Liver (tissue), 3 donors: ENCODE results near the gene TAL1.

Experiments used
- CTCF ChIP-seq: fragments of 150-350 bp; IDR thresholded peaks from 2 replicates; pipeline ENCODE4 v1.5.1; 2017; ENCODE audit warnings: improper control_type of control experiment, low read depth, low read length; ENCODE audit not compliant: missing input control
- SP1 ChIP-seq: IDR thresholded peaks from 2 replicates; pipeline ENCODE4 v1.6.1; 2018; ENCODE audit warnings: antibody characterized with exemption, mild to moderate bottlenecking
- TAF1 ChIP-seq: conservative IDR thresholded peaks from 2 replicates; pipeline ENCODE4 v1.6.1; 2016; ENCODE audit warnings: antibody characterized with exemption, mild to moderate bottlenecking
- TF ChIP-seq, protein P1 (sequence below): IDR thresholded peaks from 2 replicates; pipeline ENCODE4 v1.6.1; 2016; ENCODE audit warnings: antibody characterized with exemption, mild to moderate bottlenecking
- donor health status: healthy.
- donor health status: healthy.

DNA sequence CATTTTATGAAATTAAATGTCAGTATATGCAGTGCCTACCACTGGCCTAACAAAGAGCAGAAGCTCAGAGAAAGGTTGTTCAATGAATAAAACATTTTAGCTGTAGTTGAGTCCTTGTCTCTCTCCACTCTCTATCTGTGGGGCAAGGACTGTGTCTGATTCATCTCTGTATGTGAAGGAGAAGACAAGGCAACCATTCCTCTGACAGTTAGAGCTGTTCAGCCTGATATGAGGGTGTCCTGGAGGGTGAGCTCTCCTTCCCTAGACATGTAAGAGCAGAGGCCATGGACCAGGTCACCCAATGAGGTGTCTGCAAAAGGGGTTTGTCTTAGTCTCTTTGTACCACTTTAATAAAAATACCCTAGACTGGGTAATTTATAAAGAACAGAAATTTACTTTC, 37.7 kb downstream of the TAL1 start:
- TF ChIP-seq TAF1: no peak
- TF ChIP-seq CTCF: no peak
- TF ChIP-seq, protein P1, sequence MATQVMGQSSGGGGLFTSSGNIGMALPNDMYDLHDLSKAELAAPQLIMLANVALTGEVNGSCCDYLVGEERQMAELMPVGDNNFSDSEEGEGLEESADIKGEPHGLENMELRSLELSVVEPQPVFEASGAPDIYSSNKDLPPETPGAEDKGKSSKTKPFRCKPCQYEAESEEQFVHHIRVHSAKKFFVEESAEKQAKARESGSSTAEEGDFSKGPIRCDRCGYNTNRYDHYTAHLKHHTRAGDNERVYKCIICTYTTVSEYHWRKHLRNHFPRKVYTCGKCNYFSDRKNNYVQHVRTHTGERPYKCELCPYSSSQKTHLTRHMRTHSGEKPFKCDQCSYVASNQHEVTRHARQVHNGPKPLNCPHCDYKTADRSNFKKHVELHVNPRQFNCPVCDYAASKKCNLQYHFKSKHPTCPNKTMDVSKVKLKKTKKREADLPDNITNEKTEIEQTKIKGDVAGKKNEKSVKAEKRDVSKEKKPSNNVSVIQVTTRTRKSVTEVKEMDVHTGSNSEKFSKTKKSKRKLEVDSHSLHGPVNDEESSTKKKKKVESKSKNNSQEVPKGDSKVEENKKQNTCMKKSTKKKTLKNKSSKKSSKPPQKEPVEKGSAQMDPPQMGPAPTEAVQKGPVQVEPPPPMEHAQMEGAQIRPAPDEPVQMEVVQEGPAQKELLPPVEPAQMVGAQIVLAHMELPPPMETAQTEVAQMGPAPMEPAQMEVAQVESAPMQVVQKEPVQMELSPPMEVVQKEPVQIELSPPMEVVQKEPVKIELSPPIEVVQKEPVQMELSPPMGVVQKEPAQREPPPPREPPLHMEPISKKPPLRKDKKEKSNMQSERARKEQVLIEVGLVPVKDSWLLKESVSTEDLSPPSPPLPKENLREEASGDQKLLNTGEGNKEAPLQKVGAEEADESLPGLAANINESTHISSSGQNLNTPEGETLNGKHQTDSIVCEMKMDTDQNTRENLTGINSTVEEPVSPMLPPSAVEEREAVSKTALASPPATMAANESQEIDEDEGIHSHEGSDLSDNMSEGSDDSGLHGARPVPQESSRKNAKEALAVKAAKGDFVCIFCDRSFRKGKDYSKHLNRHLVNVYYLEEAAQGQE: no peak
- no peak for TF ChIP-seq SP1
